Omental fat pad (tissue), 4 donors: ENCODE measurements around the gene CELSR1. TPM values are rescaled to one million over a fixed set of nuclear protein-coding genes. Genes with fewer than 3 reads are reported as not detected.

Experiments used
- ATAC-seq: fragments of 150-250 bp; one replicate; pipeline ENCODE4 v1.9.1; 2016; ENCODE audit warnings: mild to moderate bottlenecking, moderate library complexity; ENCODE audit not compliant: low FRiP score
- DNase-seq: peaks from one replicate; pipeline ENCODE4 v3.0.0-alpha.2; 2019; ENCODE audit warnings: low spot score
- CTCF ChIP-seq, 3 donors: fragments of 450-650 bp; IDR thresholded peaks; one replicate each; pipeline ENCODE4 v1.5.1; 2016 to 2017; ENCODE audit warnings: antibody characterized with exemption in 3 of 3, mild to moderate bottlenecking in 3 of 3, moderate library complexity in 2 of 3
- total RNA-seq, 4 donors: library from RNA; depleted of rRNA; stranded (reverse); fragments of >200 nt; gene quantifications; one replicate each; pipeline ENCODE4 v1.1.0, GENCODE V29; 2016

CELSR1 gene
- total RNA-seq, 4 donors from 2014 or later = 1.3 to 5.9 (median 2.7) TPM

DNA sequence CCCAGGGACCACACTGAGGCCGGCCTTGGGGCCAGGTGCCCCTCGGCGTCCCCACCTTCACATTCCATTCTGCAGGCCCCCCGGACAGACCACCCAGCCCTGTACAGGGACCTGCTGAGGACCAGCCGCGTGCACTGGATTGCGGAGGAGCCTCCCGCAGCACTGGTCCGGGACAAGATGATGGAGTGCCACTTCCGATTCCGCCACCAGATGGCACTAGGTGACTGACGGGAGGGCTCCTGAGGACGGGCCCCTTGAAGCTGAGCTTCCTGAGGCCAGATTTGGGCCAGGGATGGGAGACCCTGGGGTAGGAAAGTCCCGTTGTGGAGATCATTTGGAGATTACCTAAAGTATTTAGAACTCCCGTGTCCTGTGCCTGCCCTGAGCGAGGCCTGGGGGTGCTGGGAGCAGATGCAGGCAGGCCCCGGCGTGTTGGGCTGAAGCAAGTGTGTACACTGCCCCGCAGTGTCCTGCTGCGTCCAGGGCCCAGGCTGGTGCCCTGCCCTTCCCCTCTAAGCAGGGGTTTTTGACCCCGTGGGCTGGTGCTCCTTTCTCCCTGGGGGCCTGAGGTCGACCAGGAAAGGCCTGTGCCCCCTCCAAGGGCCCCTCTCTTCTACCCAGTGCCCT lies 181.9 kb downstream of the CELSR1 start:
- DNase-seq (peak; percentile 71), ATAC-seq (no peak)
- no peak for TF ChIP-seq CTCF (IDR thresholded peaks at IDR 0.05)

DNA sequence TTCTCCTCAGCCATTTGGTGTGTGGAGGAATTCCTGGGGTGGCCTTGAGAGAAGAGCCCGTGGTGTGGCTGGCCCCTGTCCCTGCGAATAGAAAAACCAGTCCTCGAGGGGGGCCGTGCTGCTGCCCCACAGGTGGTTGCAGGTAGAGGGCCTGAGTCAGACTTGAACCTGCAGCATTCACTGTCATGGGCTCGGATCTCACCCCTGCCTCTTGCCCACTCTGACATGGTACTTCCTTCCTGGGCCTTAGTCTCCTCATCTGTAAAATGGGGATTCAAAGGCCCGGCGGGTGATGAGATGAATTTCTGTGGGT lies 182.5 kb downstream of the CELSR1 start:
- ATAC-seq (no peak), DNase-seq (no peak)
- TF ChIP-seq CTCF (IDR thresholded peaks at IDR 0.05) = no peak

DNA sequence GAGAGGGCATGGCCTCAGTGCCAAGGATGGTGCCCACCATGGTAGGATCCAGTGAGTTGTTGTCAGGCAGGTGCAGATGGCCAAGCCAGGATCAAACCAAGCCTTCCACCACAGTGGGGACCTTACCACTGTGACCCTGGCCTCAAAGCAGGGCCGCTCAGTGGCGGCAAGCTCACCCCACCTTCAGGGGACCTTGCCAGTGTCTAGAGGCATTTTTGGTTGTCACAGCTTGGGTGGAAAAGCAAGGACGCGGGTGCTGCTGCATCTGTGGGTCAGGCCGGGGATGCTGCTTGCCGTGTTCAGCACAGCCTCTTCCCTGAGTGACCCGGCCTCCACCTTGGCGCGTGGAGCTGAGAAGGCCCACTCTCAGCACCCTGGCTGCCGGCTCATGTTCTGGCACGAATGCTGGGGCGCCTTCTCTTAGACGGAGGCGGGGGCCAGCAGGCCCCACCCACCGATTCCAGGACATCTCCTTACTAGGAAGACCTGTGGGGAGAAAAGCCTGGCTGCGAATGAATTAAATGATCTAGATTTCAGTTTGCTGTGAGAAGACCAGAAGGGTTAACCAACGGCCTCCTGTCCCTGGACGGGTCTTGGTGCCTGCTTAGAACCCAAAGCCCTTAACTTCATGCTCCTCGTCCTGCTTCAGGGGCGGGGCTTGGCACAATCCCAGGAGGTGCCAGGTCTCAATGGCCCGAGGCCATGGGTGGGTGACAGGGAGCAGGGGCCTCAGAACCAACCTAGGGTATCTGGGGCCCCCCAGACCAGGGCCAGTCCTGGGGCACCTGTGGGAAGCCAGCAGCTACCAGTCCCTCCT lies 183.0 kb downstream of the CELSR1 start:
- DNase-seq (no peak), ATAC-seq (no peak)
- no peak for TF ChIP-seq CTCF (IDR thresholded peaks at IDR 0.05)

- DNase-seq (no peak), ATAC-seq (no peak)
- no peak for TF ChIP-seq CTCF (IDR thresholded peaks at IDR 0.05)
These were observed 183.8 kb downstream of the CELSR1 start for GRCh38 chr22:46353483-46354105.

DNA sequence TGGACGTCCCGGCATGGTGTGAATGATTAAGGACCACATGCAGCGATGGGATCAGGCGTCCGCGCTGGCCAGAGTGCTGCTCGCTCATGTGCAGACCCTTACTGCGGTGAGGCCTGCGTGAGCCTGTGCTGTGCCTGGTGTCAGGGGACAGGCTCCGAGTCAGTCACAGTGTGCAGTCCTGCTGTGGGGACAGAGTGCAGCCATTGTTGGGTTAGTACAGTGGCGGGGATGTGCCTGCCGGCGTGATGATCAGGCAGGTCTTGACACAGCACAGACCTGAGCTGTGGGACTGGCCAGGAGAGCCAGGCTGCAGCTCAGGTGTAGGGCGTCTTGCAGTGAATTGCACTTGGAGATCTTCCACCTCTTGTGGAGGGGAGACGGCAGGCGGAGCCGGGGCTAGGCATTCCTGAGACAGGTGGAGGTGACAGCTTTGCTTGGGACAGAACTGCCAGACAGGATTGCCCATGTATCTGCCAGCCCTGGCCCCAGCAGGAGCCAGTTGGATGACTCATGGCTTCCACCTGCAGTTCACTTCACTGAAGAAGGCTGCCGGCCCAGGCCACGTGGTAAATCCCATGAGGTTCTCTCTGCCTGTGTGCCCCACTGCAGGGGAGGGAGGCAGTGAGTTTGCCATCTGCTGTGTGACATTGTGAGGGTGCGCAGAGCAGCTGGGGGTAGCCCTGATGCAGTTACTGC lies 184.6 kb downstream of the CELSR1 start:
- no peak for DNase-seq
- ATAC-seq = no peak
- no peak for TF ChIP-seq CTCF (IDR thresholded peaks at IDR 0.05)

- TF ChIP-seq CTCF (IDR thresholded peaks at IDR 0.05) = no peak
- no peak for DNase-seq
- no peak for ATAC-seq
These were observed 185.1 kb downstream of the CELSR1 start for GRCh38 chr22:46352276-46352675.
